Suprapubic skin (tissue), 4 donors: Measurements from ENCODE around the gene SEZ6L2.

Experiments used
- CTCF ChIP-seq, 2 donors: fragments of 200-600 bp in 1 of 2; fragments of 450-650 bp in 1 of 2; sonication (generic) in 1 of 2; IDR thresholded peaks; one replicate each; pipeline ENCODE4 v1.5.1; 2016 to 2019; ENCODE audit warnings: antibody characterized with exemption in 2 of 2, mild to moderate bottlenecking in 1 of 2, moderate library complexity in 1 of 2
- POLR2A ChIP-seq, 2 donors: fragments of 450-650 bp; IDR thresholded peaks; one replicate each; pipeline ENCODE4 v1.6.1; 2017; ENCODE audit warnings: antibody characterized with exemption in 2 of 2, mild to moderate bottlenecking in 2 of 2, moderate library complexity in 2 of 2
- POLR2AphosphoS5 ChIP-seq, 3 donors: sonication (generic); formaldehyde crosslinking; IDR thresholded peaks; one replicate each; pipeline ENCODE4 v1.6.1; 2017; ENCODE audit warnings: antibody characterized with exemption in 3 of 3

- TF ChIP-seq CTCF (IDR thresholded peaks at IDR 0.05) (no peak), POLR2A (IDR thresholded peaks at IDR 0.05) (no peak), POLR2AphosphoS5 (IDR thresholded peaks at IDR 0.05) (no peak)
These were observed 40.4 kb downstream of the SEZ6L2 start for GRCh38 chr16:29858974-29859373.
